HG02870 (cell line): ENCODE data around the gene POMGNT2.

ENCODE experiments used
- ATAC-seq: cut with Tn5 transposase; IDR thresholded peaks from one replicate; pipeline ENCODE4 v1.9.1; 2021; ENCODE audit warnings: mild to moderate bottlenecking, moderate library complexity; ENCODE audit not compliant: unreplicated experiment

The POMGNT2 gene

DNA sequence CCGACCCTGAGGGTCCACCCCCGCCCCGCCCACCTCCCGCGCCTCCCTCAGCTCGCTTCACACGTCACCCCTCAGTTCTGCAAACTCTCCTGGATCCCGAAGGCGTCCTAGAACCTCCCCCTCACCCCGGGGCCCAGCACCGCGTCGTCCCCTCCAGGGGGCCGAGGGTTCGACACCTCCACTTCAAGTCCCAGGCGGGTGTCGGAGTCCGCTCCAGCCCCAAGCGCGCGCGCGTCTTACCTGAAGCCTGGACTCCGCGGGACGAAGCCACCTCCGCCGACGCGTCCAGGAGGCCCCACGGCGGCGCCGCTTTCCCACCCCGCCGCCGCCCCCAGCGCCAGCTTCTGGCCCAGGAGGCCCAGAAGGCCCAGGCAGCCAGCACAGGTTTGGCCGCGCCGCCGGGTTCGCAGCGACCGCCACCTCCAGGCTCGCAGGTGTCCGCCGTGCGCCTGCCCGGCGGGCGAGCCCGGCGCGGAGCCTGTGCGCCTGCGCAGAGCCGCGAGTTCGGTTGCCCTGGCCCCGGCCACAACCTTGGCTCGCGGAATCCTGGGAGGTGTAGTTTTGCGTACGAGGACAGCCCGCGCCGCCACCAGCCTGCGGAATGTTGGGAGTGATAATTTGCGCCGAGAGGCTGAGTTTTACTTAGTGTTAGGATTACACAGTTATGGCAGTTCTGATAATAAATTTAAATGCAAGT is at the start of gene POMGNT2:
Gene POMGNT2 (minus strand): TSS at position 484 of the 697 bp plus-strand sequence. CDS start 24,648 bp downstream, outside the sequence.
- peak; percentile 72 for ATAC-seq

DNA sequence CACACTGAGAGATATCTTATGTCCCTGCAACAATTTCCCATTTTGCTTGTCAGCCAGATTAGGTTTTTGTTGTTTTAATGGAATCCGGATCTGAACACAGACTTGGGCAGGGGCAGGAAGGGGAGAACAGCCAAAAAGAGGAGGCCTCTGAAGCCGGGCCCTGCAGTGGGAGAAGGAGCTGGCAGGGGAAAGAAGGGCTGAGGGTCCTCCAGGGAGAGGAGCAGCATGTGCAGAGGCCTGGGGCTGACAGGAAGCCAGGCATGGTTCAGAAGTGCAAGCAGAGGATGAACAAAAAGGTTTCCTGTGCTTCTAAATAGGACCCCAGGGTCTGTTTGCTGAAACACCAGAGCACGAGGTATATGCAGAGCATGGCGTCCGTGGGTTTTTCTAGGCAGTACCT is 49.1 kb upstream of the POMGNT2 start:
- ATAC-seq = no peak

DNA sequence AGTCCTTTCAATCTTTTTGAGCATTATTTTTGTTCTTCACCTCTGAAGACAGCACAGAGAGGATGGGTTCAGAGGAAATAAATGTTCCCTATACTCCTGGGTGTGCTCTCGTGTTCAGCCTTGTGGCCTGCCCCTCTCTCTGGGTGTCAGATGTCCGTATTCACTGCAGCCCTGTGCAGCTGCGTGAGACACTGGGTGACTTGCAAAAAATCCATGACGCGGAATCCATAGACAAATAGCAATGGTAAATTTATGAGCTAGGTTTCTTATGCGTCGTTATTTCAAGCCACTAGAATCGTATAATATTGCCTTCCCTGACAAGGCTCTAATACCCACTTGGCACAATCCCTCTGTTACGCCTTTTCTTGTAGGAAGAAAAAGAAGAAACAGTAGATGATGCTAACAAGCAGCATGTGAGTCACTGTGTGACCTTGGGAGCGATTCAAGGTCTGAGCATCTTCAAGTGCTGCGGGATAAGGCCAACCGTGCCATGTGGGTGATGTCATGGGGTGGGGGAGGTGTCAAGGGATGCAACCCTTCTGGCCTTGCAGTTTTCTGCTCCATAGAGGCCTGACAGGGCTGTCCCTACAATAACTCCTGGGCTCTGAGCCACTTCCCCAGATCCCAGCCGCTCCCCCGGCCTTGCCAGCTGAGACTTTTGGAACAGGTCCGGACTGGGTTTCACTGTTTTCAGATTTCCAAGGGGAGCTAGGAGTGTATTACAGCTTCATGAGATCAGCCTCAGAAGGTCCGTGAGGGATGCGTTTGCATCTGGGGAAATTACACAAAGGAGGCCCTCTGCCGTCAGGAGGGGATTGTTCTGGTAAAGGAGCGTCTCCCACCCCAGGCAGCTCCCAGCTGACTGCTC is 47.6 kb upstream of the POMGNT2 start:
- no peak for ATAC-seq

DNA sequence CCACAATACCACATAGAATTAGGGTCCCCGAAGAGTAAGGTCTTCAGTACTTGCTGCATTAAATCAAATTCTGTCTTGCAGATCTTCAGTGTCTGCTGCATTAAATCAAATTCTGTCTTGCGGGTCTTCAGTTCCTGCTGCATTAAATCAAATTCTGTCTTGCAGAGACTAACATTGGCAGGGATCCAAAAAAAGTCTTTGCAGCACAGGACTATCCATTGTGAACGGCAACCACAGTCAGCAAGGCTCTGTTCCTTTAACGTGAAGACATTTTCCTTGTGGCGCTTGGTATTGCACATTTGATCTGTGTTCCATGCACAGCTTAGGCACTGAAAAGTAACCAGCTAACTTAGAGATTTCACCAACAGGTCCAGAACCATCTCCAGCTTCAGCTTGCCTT is 46.8 kb upstream of the POMGNT2 start:
- ATAC-seq = no peak

DNA sequence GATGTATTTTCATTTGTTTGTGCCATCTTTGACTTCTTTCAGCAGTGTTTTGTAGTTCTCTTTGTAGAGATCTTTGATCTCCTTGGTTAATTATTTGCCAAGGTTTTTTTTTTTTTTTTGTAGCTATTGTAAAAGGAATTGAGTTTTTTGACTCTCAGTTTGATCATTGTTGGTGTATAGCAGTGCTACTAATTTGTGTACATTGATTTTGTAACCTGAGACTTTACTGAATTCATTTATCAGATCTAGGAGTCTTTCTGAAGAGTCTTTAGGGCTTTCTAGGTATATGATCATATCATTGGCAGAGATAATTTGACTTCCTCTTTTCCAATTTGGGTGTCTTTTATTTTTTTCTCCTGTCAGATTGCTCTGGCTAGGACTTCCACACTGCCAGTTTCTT is 42.2 kb upstream of the POMGNT2 start:
- ATAC-seq = no peak

DNA sequence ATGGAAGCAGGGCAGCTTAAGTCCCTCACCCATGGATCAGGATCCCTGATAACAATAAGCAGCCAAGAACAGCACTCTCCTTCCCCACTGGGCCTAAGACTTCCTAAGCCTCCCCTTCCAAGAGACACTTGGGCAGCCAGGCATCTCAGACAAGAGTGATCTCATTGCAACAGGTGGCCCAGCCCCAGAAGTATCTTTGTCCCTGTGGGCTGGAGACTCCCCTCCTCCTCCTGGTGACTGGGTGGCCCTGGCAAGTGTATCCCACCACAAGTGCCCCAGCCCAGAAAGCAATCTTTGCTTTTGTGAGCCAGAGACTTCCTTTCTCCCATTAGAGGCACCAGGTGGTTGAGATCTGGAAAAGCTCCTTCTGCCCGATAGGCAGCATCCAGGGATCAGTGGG is 40.7 kb upstream of the POMGNT2 start:
- no peak for ATAC-seq

DNA sequence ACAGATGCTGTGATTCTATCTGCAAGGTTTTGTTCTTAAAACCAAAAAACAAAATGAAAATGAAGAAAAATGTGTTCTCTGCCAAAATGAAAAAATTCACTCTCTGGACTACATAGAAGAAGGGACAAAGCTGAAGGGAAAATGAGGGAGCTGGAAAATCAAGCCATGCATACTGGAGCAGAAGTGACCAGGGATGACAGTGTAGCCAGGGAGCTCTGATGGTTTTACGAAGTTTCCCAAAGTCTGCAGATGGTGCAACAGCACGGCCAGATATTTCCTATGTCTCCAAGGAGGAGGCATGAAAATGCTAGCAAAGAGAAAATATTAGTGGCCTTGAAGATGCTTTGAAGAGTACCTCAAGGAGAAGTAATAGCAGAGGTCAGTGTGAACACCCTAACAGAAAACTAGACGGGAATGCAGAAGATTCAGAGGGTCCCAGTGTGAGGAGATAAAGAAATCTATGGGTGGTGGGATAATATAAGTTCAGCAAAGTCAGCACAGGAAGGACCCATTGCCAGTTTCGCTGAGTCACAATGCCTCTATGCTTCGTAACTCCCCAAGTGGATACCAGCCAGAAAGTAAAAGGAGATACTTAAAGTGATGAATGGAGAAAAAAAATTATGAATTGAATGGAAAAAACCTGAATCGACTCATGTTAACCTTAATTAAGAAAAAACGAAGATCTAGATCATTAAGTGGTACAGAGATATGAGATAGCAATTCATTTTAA is 39.0 kb upstream of the POMGNT2 start:
- no peak for ATAC-seq

DNA sequence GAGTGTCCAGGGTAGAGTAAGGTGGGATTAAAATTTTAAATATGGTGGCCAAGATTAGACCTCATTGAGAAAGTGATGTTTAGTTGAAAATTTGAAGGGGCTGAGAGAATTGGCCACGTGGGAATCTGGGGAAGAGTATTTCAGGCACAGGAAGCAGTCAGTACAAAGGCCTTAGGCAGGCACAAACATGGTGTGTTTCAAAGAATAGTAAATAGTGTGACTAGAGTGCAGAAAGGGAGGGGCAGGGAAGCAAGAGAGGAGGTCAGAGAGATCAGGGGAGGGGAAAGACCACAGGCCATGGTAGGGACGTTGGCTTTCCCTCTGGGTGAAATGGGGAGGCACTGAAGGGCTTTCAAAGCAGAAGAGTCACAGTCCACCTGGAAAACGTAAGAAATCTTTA is 36.6 kb upstream of the POMGNT2 start:
- no peak for ATAC-seq

DNA sequence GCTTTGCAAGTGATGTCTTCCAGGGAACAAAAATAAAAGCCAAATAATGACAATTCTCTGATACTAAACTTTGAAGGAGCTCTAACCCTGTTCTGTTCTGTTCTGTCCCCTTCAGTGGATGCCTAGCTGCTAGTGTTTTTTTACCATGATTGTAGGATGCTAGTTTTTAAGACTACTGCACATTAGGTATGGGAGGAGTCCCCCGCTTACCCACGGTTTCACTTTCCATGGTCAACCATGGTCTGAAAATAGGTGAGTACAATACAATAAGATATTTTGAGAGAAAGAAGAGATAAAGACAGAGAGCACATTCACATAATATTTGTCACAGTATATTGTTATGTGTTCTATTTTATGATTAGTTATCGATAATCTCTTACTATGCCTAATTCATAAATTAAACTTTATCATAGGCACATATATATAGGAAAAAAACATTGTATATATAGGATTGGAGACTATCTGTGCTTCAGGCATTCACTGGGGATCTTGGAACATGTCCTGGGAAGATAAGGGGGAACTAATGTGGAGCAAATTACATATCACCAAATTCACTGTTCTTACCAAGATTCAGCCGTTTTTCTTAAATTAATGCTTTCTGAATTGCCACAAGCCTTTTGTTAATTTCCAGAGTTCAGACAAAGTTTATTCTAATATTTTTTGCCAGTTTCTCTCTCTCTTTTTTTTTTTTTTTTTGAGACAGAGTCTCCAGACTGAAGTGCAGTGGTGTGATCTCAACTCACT is 32.8 kb upstream of the POMGNT2 start:
- ATAC-seq = no peak

DNA sequence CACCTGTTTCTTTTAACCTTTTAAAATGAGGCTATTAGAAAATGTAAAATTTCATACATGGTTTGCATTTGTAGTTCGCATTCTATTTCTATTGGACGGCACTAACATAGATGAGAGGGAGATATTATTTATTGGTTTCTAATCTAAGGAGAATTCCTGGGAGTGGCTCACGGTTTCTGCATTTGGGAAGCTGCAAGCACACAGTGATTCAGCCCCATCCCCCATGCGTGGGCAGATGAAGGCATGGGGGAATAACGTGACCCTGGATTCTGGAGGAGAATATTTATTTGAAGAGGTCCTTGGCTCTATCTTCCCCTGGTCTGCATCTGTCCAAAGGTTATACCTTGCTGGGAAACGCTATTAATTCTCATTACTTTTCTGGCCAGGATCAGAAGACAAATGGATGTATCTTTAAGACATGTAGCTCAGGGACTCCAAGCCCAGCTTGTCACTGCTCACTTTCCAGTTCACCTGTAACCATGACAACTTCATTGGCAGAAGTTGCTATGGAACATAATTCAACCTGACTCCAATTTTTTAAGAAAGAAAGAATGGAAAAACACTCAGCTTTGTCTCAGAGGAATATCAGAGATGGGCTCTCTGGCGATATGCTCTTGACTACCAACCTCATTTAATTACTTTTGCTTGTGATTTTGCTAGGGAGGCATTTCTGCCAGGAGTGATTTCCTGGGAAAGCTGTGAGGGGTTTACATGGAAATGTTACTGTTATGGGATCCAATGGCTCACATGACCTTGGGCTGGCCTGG is 27.2 kb upstream of the POMGNT2 start:
- no peak for ATAC-seq

DNA sequence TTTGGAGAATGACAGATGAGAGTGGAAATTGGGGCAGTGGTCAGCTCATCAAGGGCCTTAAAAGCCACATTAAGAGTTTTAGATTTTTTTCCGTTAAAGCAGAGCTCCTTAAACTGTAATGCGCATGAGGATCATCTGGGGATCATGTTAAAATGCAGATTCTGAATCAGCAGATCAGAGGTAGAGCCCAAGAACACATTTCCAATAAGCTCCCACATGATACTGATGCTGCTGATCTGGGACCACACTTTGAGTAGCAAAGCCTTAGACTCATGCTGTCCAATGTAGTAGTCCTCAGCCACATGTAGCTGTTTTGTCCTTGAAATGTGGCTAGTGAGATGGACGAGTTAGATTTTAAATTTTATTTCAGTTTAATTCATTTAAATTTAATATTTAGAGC is 26.3 kb upstream of the POMGNT2 start:
- no peak for ATAC-seq

DNA sequence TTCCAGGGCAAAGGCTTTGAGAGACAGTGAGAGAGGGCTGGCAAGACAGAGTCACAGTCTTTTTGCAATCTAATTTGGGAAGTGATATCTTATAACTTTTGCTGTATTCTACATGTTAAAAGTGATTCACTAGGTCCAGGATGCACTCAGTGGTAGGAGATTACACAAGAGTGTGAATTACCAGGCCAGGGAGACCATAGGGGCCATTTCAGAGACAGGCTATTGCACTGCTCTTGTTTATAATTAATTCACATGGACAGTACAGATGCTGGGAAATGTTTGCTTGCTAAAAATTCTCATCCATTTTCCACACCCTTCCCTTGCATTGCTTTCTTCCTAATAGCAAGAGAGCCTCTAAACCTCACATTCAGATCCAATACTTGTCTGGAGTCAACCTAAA is 22.6 kb upstream of the POMGNT2 start:
- no peak for ATAC-seq

DNA sequence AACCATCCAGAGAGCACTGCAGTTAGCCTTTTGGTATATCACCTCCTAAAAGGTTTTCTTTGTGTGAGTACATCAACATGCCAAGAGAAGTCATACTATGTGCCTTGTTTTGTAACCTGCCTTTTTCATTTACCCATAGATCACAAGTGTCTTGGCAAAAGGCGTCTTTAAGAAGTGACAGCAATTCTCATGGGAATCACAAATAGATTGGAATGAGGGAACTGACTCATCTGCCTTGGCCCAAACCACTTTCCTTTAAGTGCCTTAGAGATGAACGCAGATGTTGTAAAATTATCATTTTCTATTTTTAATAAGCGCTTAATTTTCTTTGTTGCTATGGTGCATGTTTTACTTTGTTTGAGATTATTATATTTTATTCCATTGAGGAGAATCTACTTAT is 20.7 kb upstream of the POMGNT2 start:
- ATAC-seq = no peak

DNA sequence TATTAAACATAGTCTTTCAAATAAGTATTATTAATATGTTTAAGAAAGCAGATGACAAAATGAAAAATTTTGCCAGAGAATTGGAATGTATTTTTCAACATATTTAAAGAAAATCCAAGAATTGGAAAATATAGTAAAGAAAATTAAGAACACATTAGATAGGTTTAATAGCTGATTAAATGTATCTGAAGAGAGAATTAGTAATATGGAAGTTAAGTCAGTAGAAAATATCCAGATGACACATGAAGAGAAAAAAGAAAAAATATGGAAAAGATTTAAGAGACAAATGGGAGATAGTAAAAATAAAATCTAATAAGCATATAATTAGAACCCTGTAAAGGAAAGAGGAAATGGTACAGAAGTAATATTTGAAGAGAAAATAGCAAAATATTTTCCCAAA is 18.0 kb upstream of the POMGNT2 start:
- ATAC-seq = no peak

DNA sequence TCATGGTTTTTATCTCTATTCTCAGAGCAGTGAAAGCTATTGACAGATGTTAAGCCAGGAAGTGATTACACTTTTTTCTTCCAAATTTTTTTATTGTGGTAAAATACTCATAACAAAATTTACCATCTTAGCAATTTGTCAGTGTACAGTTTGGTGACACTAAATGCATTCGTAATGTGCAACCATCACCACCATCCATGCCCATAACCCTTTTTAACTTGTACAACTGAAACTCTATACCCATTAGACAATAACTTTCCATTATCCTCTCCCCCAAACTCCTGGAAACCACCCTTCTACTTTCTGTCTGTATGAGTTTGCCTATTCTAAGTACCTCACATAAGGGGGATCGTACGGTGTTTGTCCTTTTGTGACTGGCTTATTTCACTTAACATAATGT is 15.1 kb upstream of the POMGNT2 start:
- no peak for ATAC-seq

DNA sequence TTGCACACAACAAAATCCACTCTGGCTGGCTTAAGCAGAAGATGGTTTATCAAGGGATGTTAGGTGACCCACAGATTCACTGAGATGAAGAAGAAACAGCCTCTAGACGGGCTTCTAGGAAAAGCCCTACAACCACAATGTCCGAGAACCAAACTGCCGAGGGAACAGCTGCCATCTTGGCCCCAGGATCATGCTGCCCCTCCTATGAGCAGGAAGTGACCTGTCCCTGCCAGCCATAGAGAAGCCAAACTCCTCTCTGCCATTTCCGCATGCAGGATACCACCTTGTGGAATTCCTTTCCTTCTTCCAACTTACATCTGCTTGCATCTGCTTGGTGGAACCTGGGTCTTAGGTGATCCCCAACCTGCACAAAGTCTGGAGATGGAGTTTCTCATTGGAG is 11.4 kb upstream of the POMGNT2 start:
- no peak for ATAC-seq

DNA sequence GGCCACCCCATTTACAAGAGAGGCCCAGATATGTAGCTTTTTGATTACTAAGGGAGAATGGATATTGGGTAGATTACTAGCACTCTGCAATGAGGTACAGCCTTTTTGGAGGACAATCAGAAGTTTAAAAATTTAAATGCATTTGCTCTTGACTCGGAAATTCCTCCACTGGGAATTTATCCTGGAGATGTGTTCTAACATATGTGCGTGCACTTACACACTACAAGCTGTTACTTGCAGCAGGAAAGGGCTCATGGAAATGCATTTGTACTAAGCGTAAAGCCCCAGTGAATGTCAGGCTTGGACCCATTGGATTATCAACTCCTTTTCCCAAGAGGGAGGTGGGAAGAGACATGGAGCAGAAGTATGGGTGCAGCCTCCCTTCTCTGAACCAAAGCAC is 7.8 kb upstream of the POMGNT2 start:
- no peak for ATAC-seq

DNA sequence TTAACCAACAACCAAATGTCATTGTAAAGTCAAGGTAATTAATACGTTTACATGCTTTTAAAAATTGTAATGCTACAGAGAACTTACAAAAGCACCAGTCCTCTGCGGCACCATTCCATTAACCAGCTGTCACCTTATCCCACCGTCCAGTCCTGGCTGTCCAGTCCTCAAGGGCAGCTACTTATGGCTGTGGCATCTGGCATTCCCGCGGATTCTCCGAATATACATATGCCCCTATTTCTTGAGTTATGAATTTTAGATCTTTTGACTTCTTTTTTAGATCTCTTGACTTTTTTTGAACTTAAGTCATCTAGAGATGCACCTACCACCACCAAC is 382 bp upstream of the POMGNT2 start:
- no peak for ATAC-seq

DNA sequence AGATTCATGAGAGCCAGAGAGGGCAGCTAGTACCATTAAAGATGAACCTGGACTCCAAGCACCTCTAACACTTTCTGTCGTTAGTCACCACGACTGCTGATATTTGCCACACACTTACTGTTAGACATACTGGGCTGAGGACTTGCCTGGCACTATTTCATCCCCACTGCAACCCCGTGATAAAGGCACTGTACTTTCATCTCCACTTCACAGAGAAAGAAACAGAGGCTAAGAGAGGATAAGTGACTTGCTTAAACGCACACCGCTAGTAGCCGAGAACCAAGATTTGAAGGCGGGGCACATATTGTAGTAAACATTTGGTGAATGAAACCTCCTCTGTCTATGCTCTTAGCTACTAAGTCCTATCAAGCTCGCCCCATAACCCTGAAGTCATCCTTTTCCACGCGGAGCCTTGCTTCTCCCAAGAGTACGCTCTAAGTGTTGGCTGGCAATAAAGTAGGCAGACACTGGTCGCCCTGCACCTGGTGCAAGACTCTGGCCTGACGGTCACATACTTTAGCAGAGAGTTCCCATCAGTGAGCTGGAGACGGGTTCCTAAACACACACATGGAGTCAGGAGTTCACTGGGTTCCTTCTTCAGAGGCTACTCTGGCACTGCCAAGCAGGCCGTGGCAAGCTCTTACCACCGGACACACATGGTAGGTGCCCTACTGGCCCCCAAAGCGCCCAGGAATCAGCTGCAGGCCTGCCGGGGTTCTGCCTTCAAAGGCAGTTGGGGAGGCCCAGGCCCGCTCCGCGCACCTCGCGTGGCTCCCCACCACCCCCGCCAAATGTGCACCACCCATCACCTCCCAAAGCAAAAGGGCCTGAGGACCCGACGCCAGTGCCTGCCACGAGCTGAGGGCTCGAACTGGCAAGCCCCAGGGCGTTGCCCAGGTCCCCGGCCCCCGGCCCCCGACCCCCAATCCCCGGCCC is 951 bp downstream of the POMGNT2 start:
- ATAC-seq = no peak
